Anterior cingulate cortex (tissue), 58 donors: ENCODE data around the gene ISL2.
A peak's percentile ranks its signal among the peaks of the same experiment; 100 is the strongest.

Experiments
- DNase-seq, 58 donors: peaks; one replicate each; lab custom pipeline; 2025; lab: John Stamatoyannopoulos, UW

The ISL2 gene

DNA sequence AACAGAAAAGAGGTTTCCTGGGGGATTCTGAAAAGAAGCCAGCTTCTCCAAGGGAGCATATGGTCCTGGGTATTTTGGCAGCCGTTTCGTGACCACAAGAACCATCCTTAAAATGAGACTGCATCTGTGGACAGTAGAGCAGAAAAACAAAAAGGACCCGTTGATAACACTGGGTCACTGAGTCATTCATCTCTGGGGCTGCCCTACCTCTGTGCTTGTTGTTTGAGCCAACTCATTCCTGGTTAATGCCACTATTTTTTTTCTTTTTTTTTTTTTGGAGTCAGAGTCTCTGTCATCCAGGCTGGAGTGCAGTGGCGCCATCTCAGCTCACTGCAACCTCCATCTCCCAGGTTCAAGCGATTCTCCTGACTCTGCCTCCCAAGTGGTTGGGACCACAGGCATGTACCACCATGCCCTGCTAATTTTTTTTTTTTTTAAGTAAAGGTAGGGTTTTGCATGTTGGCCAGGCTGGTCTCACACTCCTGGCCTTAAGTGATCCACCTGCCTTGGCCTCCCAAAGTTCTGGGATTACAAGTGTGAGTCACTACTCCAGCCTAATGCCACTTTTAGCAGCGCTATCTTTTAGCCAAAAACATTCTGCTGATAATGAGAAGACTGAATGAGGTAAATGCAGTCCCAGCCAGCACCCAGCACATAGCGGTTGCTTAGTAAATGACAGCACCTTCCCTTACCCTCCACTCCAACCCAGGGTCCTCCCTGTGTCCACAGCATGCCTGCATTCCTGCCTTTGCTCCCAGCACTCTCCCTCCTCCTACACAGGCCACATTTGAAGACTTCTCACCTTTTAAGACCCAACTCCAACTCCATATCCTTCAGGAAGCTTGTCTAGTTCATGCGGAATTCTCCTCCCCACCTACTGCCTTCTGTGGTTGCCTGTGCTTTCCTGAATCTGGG, 9.1 kb upstream of the ISL2 start:
- no peak for DNase-seq

DNA sequence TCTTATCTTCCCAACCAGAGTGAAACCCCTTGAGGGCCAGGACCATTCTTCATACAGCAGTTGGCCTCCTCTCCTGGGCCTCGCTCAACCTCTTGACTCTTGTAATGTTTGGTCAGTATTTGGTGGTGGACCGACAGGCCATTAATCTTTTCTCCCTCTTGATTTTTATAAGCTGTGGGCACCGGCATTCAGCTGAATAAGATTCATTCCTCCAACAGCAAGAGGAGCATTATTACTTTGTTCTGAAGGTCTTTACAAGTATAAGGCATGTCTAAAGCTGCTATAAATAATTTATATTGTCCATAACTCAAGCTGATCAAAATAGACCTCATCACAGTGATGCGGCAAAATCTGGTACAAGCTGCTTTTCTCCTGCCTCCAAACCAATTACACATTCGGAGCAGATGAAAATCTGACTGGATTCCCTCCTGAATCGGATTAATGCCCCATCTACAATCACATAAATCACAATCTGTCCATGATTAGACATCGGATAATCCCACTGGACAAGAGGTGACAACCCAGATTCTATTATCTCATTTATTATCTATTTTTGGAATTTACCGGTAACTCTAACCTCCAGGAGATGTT, 8.4 kb upstream of the ISL2 start:
- no peak for DNase-seq

GRCh38 chr15:76328958-76329357, 7.6 kb upstream of the ISL2 start:
- DNase-seq: no peak

GRCh38 chr15:76330080-76330680, 6.4 kb upstream of the ISL2 start:
- peak in 5 of 58 donors; percentile 7 to 19 (median 11) for DNase-seq

DNA sequence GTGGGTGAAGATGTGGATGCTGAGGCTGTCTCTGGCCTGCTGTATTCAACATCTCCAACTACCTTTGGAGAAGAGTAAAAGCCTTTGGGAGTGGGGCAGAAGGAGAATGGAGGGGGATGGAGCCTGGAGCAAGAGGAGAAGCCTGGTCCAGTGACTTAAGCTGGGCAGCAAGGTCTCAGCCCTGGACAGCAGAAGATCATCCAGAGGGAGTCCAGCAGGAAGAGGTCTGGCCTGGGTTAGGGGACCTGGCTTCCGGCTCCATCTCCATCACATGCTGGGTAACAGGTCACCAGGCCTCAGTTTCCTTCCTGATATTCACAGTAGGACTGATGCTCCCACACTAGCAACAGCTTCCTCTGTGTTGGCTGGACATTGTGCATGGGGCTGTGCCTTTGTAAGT, 3.8 kb upstream of the ISL2 start:
- DNase-seq: no peak

- no peak for DNase-seq
These were observed 3.3 kb upstream of the ISL2 start for GRCh38 chr15:76333309-76333708.

DNA sequence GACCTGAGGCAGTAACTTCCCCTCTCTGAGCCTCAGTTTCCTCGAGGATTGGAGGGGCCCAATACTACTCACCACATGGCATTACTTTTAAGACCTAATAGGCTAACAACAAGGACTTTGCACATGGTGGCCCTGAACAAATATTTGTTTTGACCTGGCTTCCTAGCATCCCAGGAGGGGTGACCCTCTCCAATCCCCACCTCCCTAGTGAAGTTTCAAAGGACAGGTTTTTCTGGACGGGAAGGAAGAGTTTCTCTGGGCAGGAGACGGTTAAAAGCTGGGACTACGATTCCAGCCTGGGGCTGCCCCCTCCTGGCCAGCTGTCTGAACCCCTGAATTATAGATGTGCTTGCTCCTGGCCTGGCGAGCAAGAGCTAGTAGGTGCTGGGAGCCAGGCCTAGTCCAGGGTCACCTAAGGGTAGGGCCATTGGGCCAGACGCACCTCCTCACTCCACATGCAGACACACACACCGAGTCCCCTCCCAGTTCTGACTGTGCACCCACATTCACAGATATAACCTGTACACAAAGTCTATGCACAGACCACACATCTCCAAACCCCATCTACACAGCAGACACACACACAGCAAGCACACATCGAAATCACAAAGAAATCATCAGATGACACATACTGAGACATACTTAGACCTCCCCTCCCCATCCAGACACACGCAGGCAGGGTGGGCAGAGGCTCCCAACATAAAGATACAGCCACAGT, 2.7 kb upstream of the ISL2 start:
- no peak for DNase-seq

DNA sequence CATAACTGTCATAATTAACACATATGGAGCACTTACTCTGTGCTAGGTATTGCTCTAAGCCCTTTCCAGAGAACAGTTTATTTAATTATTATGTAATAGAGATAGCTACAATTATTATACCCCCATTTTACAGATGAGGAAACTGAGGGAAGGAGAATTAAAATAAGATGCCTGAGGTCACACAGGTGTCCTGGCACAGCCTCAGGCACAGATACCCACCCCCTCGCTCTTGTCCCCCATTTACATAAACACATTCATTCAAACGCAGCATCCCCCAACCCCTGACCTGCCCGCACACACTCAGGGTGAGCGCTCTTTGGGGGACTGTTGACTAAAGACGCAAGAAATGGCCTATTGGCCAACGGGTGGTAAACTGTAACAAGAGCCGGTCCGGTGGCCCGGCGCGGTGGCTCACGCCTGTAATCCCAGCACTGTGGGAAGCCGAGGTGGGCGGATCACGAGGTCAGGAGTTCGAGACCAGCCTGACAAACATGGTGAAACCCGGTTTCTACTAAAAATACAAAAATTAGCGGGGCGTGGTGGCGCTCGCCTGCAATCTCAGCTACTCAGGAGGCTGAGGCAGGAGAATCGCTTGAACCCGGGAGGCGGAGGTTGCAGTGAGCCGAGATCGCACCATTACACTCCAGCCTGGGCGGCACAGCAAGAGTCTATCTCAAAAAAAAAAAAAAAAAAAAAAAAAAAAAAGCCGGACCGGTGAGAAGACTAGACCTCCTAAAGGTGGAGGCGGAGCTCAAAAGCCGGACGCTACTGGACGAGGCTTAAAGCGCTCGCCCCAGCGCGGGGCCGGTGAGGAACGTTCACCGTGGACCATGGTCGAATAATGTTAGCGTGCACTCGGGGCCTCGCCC, 1.9 kb upstream of the ISL2 start:
- no peak for DNase-seq

- DNase-seq: no peak
These were observed 993 bp upstream of the ISL2 start for GRCh38 chr15:76335307-76336253.

DNA sequence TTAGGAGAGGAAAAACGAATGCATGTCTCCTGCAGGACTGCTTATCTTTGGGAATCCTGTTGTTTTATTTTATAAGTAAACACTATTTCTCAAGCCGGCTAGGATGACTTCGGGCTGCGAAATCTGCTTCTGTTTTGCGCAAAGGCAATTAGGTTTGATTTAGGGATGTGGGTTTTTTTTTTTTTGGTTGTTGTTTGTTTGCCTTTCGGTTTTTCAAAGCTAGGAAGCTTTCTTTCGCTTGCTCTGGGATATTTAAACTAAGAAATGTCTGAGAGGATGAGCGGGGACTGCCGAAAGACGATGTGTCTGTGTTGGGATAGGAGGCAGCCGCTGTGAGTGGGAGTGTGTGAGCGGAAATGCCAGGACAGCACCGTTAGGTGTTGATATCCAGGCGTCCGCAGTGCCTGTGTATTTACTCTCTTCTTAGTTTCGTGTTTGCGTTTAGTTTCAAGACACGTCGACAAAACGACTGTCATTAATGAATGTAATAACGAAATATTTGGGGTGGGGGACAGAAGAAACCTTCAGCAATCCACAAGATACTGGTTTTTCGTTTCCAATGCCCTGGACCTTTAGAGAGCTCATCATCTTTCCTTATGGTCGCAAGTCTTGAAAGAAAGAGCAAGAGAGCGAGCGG, 604 bp downstream of the ISL2 start:
- no peak for DNase-seq

GRCh38 chr15:76337696-76338485, 1.3 kb downstream of the ISL2 start:
- DNase-seq: no peak

GRCh38 chr15:76338486-76339304, 2.1 kb downstream of the ISL2 start:
- no peak for DNase-seq

- no peak for DNase-seq
These were observed 3.0 kb downstream of the ISL2 start for GRCh38 chr15:76339305-76340197.

DNA sequence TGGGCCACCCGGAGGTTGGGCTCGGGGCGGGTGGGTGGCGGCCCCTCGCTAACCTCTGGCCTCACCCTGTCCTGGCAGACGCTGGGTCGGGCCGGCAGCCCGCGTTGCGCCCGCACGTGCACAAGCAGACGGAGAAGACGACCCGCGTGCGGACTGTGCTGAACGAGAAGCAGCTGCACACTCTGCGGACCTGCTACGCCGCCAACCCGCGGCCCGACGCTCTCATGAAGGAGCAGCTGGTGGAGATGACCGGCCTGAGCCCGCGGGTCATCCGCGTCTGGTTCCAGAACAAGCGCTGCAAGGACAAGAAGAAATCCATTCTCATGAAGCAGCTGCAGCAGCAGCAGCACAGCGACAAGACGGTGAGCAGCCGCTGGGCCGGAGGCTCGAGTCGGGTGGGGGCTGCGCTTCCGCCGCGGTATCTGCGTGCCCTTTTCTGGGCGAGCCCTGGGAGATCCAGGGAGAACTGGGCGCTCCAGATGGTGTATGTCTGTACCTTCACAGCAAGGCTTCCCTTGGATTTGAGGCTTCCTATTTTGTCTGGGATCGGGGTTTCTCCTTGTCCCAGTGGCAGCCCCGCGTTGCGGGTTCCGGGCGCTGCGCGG, 3.7 kb downstream of the ISL2 start:
- DNase-seq: no peak

- no peak for DNase-seq
These were observed 4.3 kb downstream of the ISL2 start for GRCh38 chr15:76340803-76341365.
